Activated gamma-delta T cell (primary cell): ENCODE data around the gene LYPD6.

Experiments used
- DNase-seq: peaks from one replicate; lab custom pipeline; 2025; lab: John Stamatoyannopoulos, UW

The LYPD6 gene

GRCh38 chr2:149348291-149348690, 17.9 kb downstream of the LYPD6 start:
- DNase-seq: no peak

GRCh38 chr2:149353421-149353820, 23.0 kb downstream of the LYPD6 start:
- DNase-seq: no peak

- no peak for DNase-seq
Observed at GRCh38 chr2:149355716-149356422, 25.5 kb downstream of the LYPD6 start.

GRCh38 chr2:149357058-149357457, 26.7 kb downstream of the LYPD6 start:
- DNase-seq: no peak

- no peak for DNase-seq
Observed at GRCh38 chr2:149360106-149360505, 29.7 kb downstream of the LYPD6 start.

GRCh38 chr2:149363958-149364357, 33.6 kb downstream of the LYPD6 start:
- DNase-seq: no peak

- DNase-seq: no peak
Observed at GRCh38 chr2:149364839-149365238, 34.5 kb downstream of the LYPD6 start.

GRCh38 chr2:149365931-149366583, 35.7 kb downstream of the LYPD6 start:
- no peak for DNase-seq

GRCh38 chr2:149370061-149370775, 39.8 kb downstream of the LYPD6 start:
- DNase-seq: no peak

GRCh38 chr2:149371476-149371875, 41.1 kb downstream of the LYPD6 start:
- no peak for DNase-seq

- no peak for DNase-seq
Observed at GRCh38 chr2:149375801-149376361, 45.5 kb downstream of the LYPD6 start.

GRCh38 chr2:149380205-149380604, 49.8 kb downstream of the LYPD6 start:
- no peak for DNase-seq

- no peak for DNase-seq
Observed at GRCh38 chr2:149383340-149383739, 53.0 kb downstream of the LYPD6 start.

- no peak for DNase-seq
Observed at GRCh38 chr2:149385350-149385749, 55.0 kb downstream of the LYPD6 start.

GRCh38 chr2:149387411-149387810, 57.0 kb downstream of the LYPD6 start:
- DNase-seq: no peak

GRCh38 chr2:149388120-149388816, 57.9 kb downstream of the LYPD6 start:
- DNase-seq: no peak

- DNase-seq: no peak
Observed at GRCh38 chr2:149389506-149390167, 59.2 kb downstream of the LYPD6 start.

- DNase-seq: no peak
Observed at GRCh38 chr2:149393614-149394013, 63.2 kb downstream of the LYPD6 start.

- DNase-seq: no peak
Observed at GRCh38 chr2:149394864-149395263, 64.5 kb downstream of the LYPD6 start.

GRCh38 chr2:149399934-149400615, 69.7 kb downstream of the LYPD6 start:
- DNase-seq: no peak

GRCh38 chr2:149400997-149401396, 70.6 kb downstream of the LYPD6 start:
- DNase-seq: no peak
